HepG2 (cell line): Measurements from ENCODE around the gene TJP1. TPM values are rescaled to one million over a fixed set of nuclear protein-coding genes. Genes with fewer than 3 reads are reported as not detected.

ENCODE experiments used
- ATAC-seq: fragments of 200-7000 bp; cut with Tn5 transposase; 3 replicates; pipeline ENCODE4 v1.9.1; 2020; ENCODE audit warnings: mild to moderate bottlenecking, moderate library complexity
- BruUV-seq: library from RNA; stranded (reverse); fragments of 400-500 nt; replicated peaks from 2 replicates; lab custom pipeline; 2021; lab: Mats Ljungman, UMichigan
- CTCF ChIA-PET: fragments of 300-600 bp; formaldehyde crosslinking; extraction: SDS; loops from one replicate; lab custom pipeline; 2021; ENCODE audit warnings: low total read pairs, inconsistent platforms, low intra/inter-chr PET ratio; lab: Yijun Ruan, JAX
- POLR2A ChIA-PET: fragments of 350-600 bp; sonication (Branson Sonifier 250); formaldehyde crosslinking; loops from one replicate; lab custom pipeline; 2020; ENCODE audit warnings: antibody characterized with exemption, inconsistent platforms; lab: Yijun Ruan, JAX
- DNase-seq: peaks from one replicate; pipeline ENCODE4 v3.0.0-alpha.2; 2015; ENCODE audit warnings: low spot score
- FAIRE-seq: peaks from 3 replicates; lab custom pipeline; 2011; peaks lifted over from hg19 to GRCh38; lab: Jason Lieb, UNC
- H2AFZ ChIP-seq: one replicate; pipeline ENCODE4 v1.6.1; 2011; ENCODE audit warnings: low read length, inconsistent platforms
- H3K27ac ChIP-seq: fragments of 300-600 bp; 3 replicates; pipeline ENCODE4 v1.8.0; 2011; ENCODE audit warnings: mixed run types, mild to moderate bottlenecking, mixed read lengths, low read length, inconsistent platforms; ENCODE audit not compliant: insufficient read depth; ENCODE audit errors: extremely low read length
- H3K27me3 ChIP-seq, 2 experiments: fragments of 200-600 bp in 1 of 2; 2 replicates in 1 of 2; 3 replicates in 1 of 2; pipeline versions ENCODE4 v1.6.0 to v1.8.0; 2011; ENCODE audit warnings: low read length in 2 of 2, mild to moderate bottlenecking in 2 of 2, moderate library complexity in 2 of 2, inconsistent platforms in 1 of 2; ENCODE audit not compliant: insufficient read depth in 2 of 2, control insufficient read depth in 1 of 2
- H3K36me3 ChIP-seq, 2 experiments: fragments of 200-600 bp in 1 of 2; replicated peaks in 1 of 2; 2 replicates in 1 of 2; 3 replicates in 1 of 2; pipeline versions ENCODE4 v1.5.1 to v1.8.0; 2011; ENCODE audit warnings: low read length in 2 of 2, inconsistent platforms in 1 of 2; ENCODE audit not compliant: insufficient read depth in 2 of 2, control insufficient read depth in 1 of 2
- H3K4me1 ChIP-seq: 2 replicates; pipeline ENCODE4 v1.5.1; 2012; ENCODE audit warnings: low read length, inconsistent platforms; ENCODE audit not compliant: insufficient read depth
- H3K4me2 ChIP-seq: 2 replicates; pipeline ENCODE4 v1.6.0; 2011; ENCODE audit warnings: low read depth, low read length, inconsistent platforms
- H3K4me3 ChIP-seq, 3 experiments: fragments of 200-600 bp in 1 of 3; sonication (generic), shearing (Covaris generic) in 1 of 3; replicated peaks in 1 of 3; 2 replicates each; pipeline ENCODE4 v1.5.1; 2011 to 2016; ENCODE audit warnings: low read length in 3 of 3, inconsistent platforms in 2 of 3, low read depth in 2 of 3, mild to moderate bottlenecking in 2 of 3, control low read depth in 1 of 3, mixed read lengths in 1 of 3; ENCODE audit not compliant: insufficient read depth in 1 of 3
- H3K79me2 ChIP-seq: one replicate; pipeline ENCODE4 v1.6.1; 2011; ENCODE audit warnings: low read length, inconsistent platforms; ENCODE audit not compliant: insufficient read depth
- H3K9ac ChIP-seq: 2 replicates; pipeline ENCODE4 v1.6.0; 2011; ENCODE audit warnings: mild to moderate bottlenecking, low read depth, low read length, inconsistent platforms; ENCODE audit not compliant: insufficient read depth
- H3K9me3 ChIP-seq: 2 replicates; pipeline ENCODE4 v1.5.1; 2012; ENCODE audit warnings: mild to moderate bottlenecking, low read length
- H4K20me1 ChIP-seq: 2 replicates; pipeline ENCODE4 v1.6.0; 2011; ENCODE audit warnings: inconsistent platforms, mild to moderate bottlenecking, low read length, moderate library complexity; ENCODE audit not compliant: insufficient read depth
- BATF2 ChIP-seq: sonication (generic); formaldehyde crosslinking; IDR thresholded peaks from 2 replicates; pipeline ENCODE4 v1.8.0; 2022; ENCODE audit warnings: mild to moderate bottlenecking, missing genetic modification reagents, moderate library complexity
- CEBPB ChIP-seq: IDR thresholded peaks from 2 replicates; pipeline ENCODE4 v1.6.1; 2011; ENCODE audit warnings: low read depth, low read length, improper control_type of control experiment, borderline replicate concordance
- GTF3A ChIP-seq: sonication (generic); formaldehyde crosslinking; conservative IDR thresholded peaks from 2 replicates; pipeline ENCODE4 v1.4.0; 2020; ENCODE audit warnings: mild to moderate bottlenecking, missing genetic modification reagents
- MEF2D ChIP-seq: sonication (generic); formaldehyde crosslinking; IDR thresholded peaks from 2 replicates; pipeline ENCODE4 v1.5.1; 2020; ENCODE audit warnings: mild to moderate bottlenecking, missing genetic modification reagents
- ZFP36L1 ChIP-seq: sonication (generic); formaldehyde crosslinking; IDR thresholded peaks from 2 replicates; pipeline ENCODE4 v1.8.0; 2022; ENCODE audit warnings: mild to moderate bottlenecking, missing genetic modification reagents, moderate library complexity
- ZKSCAN1 ChIP-seq: fragments of 150-350 bp; IDR thresholded peaks from 2 replicates; pipeline ENCODE4 v1.6.1; 2014; ENCODE audit warnings: low read length
- ZNF597 ChIP-seq: sonication (generic); formaldehyde crosslinking; IDR thresholded peaks from 2 replicates; pipeline ENCODE4 v1.5.0; 2020; ENCODE audit warnings: missing genetic modification reagents
- WGBS: methylation state at CpG from one replicate; pipeline ENCODE4 v1.1.6; 2017; ENCODE audit warnings: low lambda C conversion rate; 5-methylcytosine and 5-hydroxymethylcytosine counted together
- in situ Hi-C: cut with HindIII; loops from 2 replicates; pipeline ENCODE4 v1.10.0; 2017; ENCODE audit warnings: low pct_unique_long_range_greater_than_20kb; ENCODE audit not compliant: extremely low pct_ligation_motif_present
- intact Hi-C: fragments of 100-400 bp; cut with micrococcal nuclease; formaldehyde crosslinking; loops from one replicate; pipeline ENCODE4 v1.10.0; 2022; ENCODE audit not compliant: unreplicated experiment
- polyA plus RNA-seq, 8 experiments: library from polyadenylated mRNA; depleted of rRNA in 3 of 8; stranded (reverse) in 7 of 8; unstranded in 1 of 8; fragments of >200 nt; fragmentation: Illumina TruSeq in 4 of 8; extraction: Trizol in 4 of 8; gene quantifications; 2 replicates each; pipeline versions ENCODE4 v1.2.1 to v1.2.3, GENCODE V29; 2011 to 2016; ENCODE audit warnings: low read depth in 4 of 8, missing spikeins in 1 of 8, mixed read lengths in 1 of 8; ENCODE audit not compliant: insufficient read depth in 1 of 8
- total RNA-seq, 5 experiments: library from RNA; depleted of rRNA; stranded (reverse); fragments of >200 nt; fragmentation: Illumina TruSeq; extraction: Trizol; gene quantifications; 2 replicates each; pipeline ENCODE4 v1.2.3, GENCODE V29; 2016; ENCODE audit warnings: low read depth in 1 of 5
- TF ChIP-seq, protein P1 (sequence below): sonication (generic); formaldehyde crosslinking; IDR thresholded peaks from 2 replicates; pipeline ENCODE4 v1.8.0; 2022; ENCODE audit warnings: mild to moderate bottlenecking, missing genetic modification reagents, borderline replicate concordance
- TF ChIP-seq, protein P2 (sequence below): sonication (generic); formaldehyde crosslinking; conservative IDR thresholded peaks from 2 replicates; pipeline ENCODE4 v1.4.0; 2020; ENCODE audit warnings: missing genetic modification reagents

The TJP1 gene
- total and polyA plus RNA-seq, 2 of the 13 experiments (the other 11 are each of a cell fraction or from before 2014, with no cell fraction given): 25.9 to 27.1 TPM

DNA sequence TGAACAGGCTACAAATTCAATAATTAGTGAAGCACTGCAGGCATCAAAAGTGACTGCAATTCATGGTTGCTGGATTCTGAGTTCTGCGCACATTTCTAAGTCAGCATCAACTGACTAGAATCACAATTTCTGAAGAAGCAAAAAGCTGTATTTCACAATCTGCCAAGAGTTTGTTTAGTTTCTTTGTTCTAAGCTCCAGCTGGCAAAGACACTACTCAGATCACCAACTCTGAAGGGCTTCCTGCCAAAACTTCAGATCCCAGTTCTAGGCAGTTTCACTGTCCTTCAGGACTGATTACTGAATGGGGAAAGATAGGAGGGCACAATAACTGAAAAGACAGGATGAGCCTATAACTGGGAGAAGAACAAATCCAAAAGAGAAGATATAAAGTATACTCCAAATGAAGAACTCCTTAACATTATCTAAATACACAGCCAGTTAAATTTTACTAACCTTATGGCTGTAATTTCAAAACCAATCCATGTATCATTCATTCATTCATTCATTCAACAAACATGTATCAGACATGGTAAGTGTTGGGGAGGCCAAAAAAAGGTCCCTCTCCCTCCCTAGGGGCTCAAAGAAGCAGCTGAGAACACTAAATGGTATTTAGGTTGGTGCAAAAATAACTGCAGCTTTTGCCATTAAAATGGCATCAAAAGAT, 17.1 kb downstream of the TJP1 start:
- Histone ChIP-seq H3K4me2 (no peak overlapping the region), H3K27me3 (no peaks in the 10 kb centered on the region), H3K4me3 (no peak overlapping the region), H3K9me3 (no peaks in the 10 kb centered on the region), H3K9ac (no peak overlapping the region), H3K27ac (no peak overlapping the region), H4K20me1 (peaks cover 34% of the 10 kb centered on the region), H3K79me2 (peaks cover 87% of the 10 kb centered on the region), H2AFZ (no peak overlapping the region), H3K4me1 (peaks cover 15% of the 10 kb centered on the region), H3K36me3 (no peaks in the 10 kb centered on the region)
- 100% methylated on average over 1 of the region's 1 CpG for WGBS
- DNase-seq (peak; percentile 18), FAIRE-seq (peak; percentile 21), ATAC-seq (no peak)
- intact Hi-C loops: no loop called here
- TF ChIP-seq CEBPB (peak; percentile 42; the same call in 1 of the 2 replicates), ZNF597 (no peak), ZFP36L1 (CRISPR knock-in tag) (no peak), ZKSCAN1 (no peak), GTF3A (CRISPR knock-in tag) (no peak), BATF2 (CRISPR knock-in tag) (no peak), MEF2D (CRISPR knock-in tag) (no peak)
- TF ChIP-seq, protein P1, sequence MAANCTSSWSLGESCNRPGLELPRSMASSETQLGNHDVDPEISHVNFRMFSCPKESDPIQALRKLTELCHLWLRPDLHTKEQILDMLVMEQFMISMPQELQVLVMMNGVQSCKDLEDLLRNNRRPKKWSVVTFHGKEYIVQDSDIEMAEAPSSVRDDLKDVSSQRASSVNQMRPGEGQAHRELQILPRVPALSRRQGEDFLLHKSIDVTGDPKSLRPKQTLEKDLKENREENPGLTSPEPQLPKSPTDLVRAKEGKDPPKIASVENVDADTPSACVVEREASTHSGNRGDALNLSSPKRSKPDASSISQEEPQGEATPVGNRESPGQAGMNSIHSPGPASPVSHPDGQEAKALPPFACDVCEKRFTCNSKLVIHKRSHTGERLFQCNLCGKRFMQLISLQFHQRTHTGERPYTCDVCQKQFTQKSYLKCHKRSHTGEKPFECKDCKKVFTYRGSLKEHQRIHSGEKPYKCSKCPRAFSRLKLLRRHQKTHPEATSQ (CRISPR knock-in tag): no peak
- TF ChIP-seq, protein P2, sequence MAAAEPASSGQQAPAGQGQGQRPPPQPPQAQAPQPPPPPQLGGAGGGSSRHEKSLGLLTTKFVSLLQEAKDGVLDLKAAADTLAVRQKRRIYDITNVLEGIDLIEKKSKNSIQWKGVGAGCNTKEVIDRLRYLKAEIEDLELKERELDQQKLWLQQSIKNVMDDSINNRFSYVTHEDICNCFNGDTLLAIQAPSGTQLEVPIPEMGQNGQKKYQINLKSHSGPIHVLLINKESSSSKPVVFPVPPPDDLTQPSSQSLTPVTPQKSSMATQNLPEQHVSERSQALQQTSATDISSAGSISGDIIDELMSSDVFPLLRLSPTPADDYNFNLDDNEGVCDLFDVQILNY: no peak
- ChIA-PET CTCF (no interaction called here), POLR2A (no interaction called here)
- no TSS peak for BruUV-seq
- in situ Hi-C loops: no loop called here
